ENCODE measurements around the gene SLC8A1. TPM values are rescaled to one million over a fixed set of nuclear protein-coding genes. Genes with fewer than 3 reads are reported as not detected.

SLC8A1 gene
- total RNA-seq, 2 donors from 2014 or later, result 4.7 to 6.3 TPM

- no peak for TF ChIP-seq CTCF (conservative IDR thresholded peaks at IDR 0.05)
- Histone ChIP-seq H3K4me3 (ENCODE audit: low read length) (no peak overlapping the region), H3K9me3 (ENCODE audit: control insufficient read depth, low read length) (no peaks in the 10 kb centered on the region), H3K36me3 (ENCODE audit: control insufficient read depth, insufficient read depth, low read length) (no peaks in the 10 kb centered on the region), H3K27me3 (ENCODE audit: control insufficient read depth, insufficient read depth, low read length, poor library complexity, severe bottlenecking) (no peaks in the 10 kb centered on the region), H3K27ac (ENCODE audit: low read depth, low read length) (no peak overlapping the region), H3K9ac (ENCODE audit: extremely low read depth, low read length, poor library complexity, severe bottlenecking) (no peak overlapping the region), H3K4me1 (ENCODE audit: control insufficient read depth, insufficient read depth, low read length) (no peaks in the 10 kb centered on the region)
- WGBS, 2 experiments (ENCODE audit: insufficient coverage in 1 of 2, insufficient read length in 1 of 2), result 74 to 100% methylated on average over 1 to 2 of the region's 3 CpGs
- Mint-ChIP-seq H3K36me3 (ENCODE audit: low read depth) (no peaks in the 10 kb centered on the region), H3K4me3 (no peak overlapping the region), H3K9me3 (no peaks in the 10 kb centered on the region), H3K27ac (no peak overlapping the region), H3K27me3 (ENCODE audit: insufficient read depth) (no peaks in the 10 kb centered on the region), H3K4me1 (no peaks in the 10 kb centered on the region)
- no peak for DNase-seq
Observed at GRCh38 chr2:40471866-40472265, 20.0 kb upstream of the SLC8A1 start.

GRCh38 chr2:40470822-40471813, 19.2 kb upstream of the SLC8A1 start:
- no peak for TF ChIP-seq CTCF (conservative IDR thresholded peaks at IDR 0.05)
- DNase-seq, result no peak
- H3K4me3 Mint-ChIP-seq, result no peak overlapping the region

GRCh38 chr2:40466935-40467572, 15.2 kb upstream of the SLC8A1 start:
- no peaks in the 10 kb centered on the region for H3K36me3 Mint-ChIP-seq (ENCODE audit: low read depth)
- H3K9me3 Mint-ChIP-seq, result no peaks in the 10 kb centered on the region

More at GRCh38 chr2:40470822-40471813, 19.2 kb upstream of the SLC8A1 start:
- Histone ChIP-seq H3K9ac (ENCODE audit: extremely low read depth, low read length, poor library complexity, severe bottlenecking) (no peak overlapping the region), H3K27ac (ENCODE audit: low read depth, low read length) (no peak overlapping the region), H3K9me3 (ENCODE audit: control insufficient read depth, low read length) (no peaks in the 10 kb centered on the region), H3K36me3 (ENCODE audit: control insufficient read depth, insufficient read depth, low read length) (no peaks in the 10 kb centered on the region), H3K4me3 (ENCODE audit: low read length) (no peak overlapping the region), H3K4me1 (ENCODE audit: control insufficient read depth, insufficient read depth, low read length) (no peaks in the 10 kb centered on the region), H3K27me3 (ENCODE audit: control insufficient read depth, insufficient read depth, low read length, poor library complexity, severe bottlenecking) (no peaks in the 10 kb centered on the region)
- Mint-ChIP-seq H3K4me1 (no peaks in the 10 kb centered on the region), H3K27me3 (ENCODE audit: insufficient read depth) (no peaks in the 10 kb centered on the region), H3K27ac (no peak overlapping the region), H3K9me3 (no peaks in the 10 kb centered on the region), H3K36me3 (ENCODE audit: low read depth) (no peaks in the 10 kb centered on the region)
- 83 to 100% methylated on average over 1 to 5 of the region's 5 CpGs for WGBS, 2 experiments (ENCODE audit: insufficient coverage in 1 of 2, insufficient read length in 1 of 2)

More at GRCh38 chr2:40466935-40467572, 15.2 kb upstream of the SLC8A1 start:
- TF ChIP-seq CTCF (conservative IDR thresholded peaks at IDR 0.05), result peak; percentile 30
- Mint-ChIP-seq H3K4me1 (no peaks in the 10 kb centered on the region), H3K4me3 (no peak overlapping the region), H3K27me3 (ENCODE audit: insufficient read depth) (no peaks in the 10 kb centered on the region), H3K27ac (no peak overlapping the region)
- Histone ChIP-seq H3K27me3 (ENCODE audit: control insufficient read depth, insufficient read depth, low read length, poor library complexity, severe bottlenecking) (no peaks in the 10 kb centered on the region), H3K27ac (ENCODE audit: low read depth, low read length) (peak overlapping the region; percentile 64), H3K4me3 (ENCODE audit: low read length) (no peak overlapping the region), H3K9ac (ENCODE audit: extremely low read depth, low read length, poor library complexity, severe bottlenecking) (no peak overlapping the region), H3K9me3 (ENCODE audit: control insufficient read depth, low read length) (no peaks in the 10 kb centered on the region), H3K4me1 (ENCODE audit: control insufficient read depth, insufficient read depth, low read length) (no peaks in the 10 kb centered on the region), H3K36me3 (ENCODE audit: control insufficient read depth, insufficient read depth, low read length) (no peaks in the 10 kb centered on the region)
- DNase-seq, result no peak
- 75 to 84% methylated on average over 2 of the region's 2 CpGs for WGBS, 2 experiments (ENCODE audit: insufficient coverage in 1 of 2, insufficient read length in 1 of 2)
